Activated T-cell treated with anti-CD3 and anti-CD28 coated beads, Interleukin-2, amount 50 U/mL, for 24 hours (primary cell): Measurements from ENCODE around the gene IPO5.

Source experiments
- DNase-seq: peaks from one replicate; pipeline ENCODE4 v3.0.0-alpha.2; 2020
- H3K27ac Mint-ChIP-seq: 2 replicates; pipeline ENCODE4 v1.8.0; 2020; ENCODE audit warnings: mild to moderate bottlenecking, mixed read lengths
- H3K27me3 Mint-ChIP-seq: 2 replicates; pipeline ENCODE4 v1.8.0; 2020; ENCODE audit warnings: mixed read lengths
- H3K36me3 Mint-ChIP-seq: 2 replicates; pipeline ENCODE4 v1.8.0; 2020; ENCODE audit warnings: low read depth, mixed read lengths
- H3K4me1 Mint-ChIP-seq: 2 replicates; pipeline ENCODE4 v1.8.0; 2020; ENCODE audit warnings: low read depth, mixed read lengths
- H3K4me3 Mint-ChIP-seq: 2 replicates; pipeline ENCODE4 v1.8.0; 2020; ENCODE audit warnings: mild to moderate bottlenecking, moderate library complexity, mixed read lengths
- H3K9me3 Mint-ChIP-seq: 2 replicates; pipeline ENCODE4 v1.8.0; 2020; ENCODE audit warnings: mixed read lengths

The IPO5 gene

GRCh38 chr13:97953376-97953970 is at the start of gene IPO5:
TSS of gene IPO5 (plus strand) at chr13:97953675. CDS start at chr13:97976697, 23,022 bp downstream.
- H3K36me3 Mint-ChIP-seq = no peaks in the 10 kb centered on the region
- no peak within 1 kb of the TSS for H3K4me3 Mint-ChIP-seq
- peaks cover 6% of the 10 kb centered on the region for H3K27me3 Mint-ChIP-seq
- peaks cover 2% of the 10 kb centered on the region for H3K4me1 Mint-ChIP-seq
- peaks cover 4% of the 10 kb centered on the region for H3K9me3 Mint-ChIP-seq
- no peak for DNase-seq
- no peak within 1 kb of the TSS for H3K27ac Mint-ChIP-seq

GRCh38 chr13:97904059-97904458 is 49.4 kb upstream of the IPO5 start:
- no peaks in the 10 kb centered on the region for H3K36me3 Mint-ChIP-seq
- no peaks in the 10 kb centered on the region for H3K9me3 Mint-ChIP-seq
- H3K4me1 Mint-ChIP-seq = no peaks in the 10 kb centered on the region
- H3K27ac Mint-ChIP-seq = no peak overlapping the region
- no peak for DNase-seq
- peaks cover 35% of the 10 kb centered on the region for H3K27me3 Mint-ChIP-seq
- no peak overlapping the region for H3K4me3 Mint-ChIP-seq

DNA sequence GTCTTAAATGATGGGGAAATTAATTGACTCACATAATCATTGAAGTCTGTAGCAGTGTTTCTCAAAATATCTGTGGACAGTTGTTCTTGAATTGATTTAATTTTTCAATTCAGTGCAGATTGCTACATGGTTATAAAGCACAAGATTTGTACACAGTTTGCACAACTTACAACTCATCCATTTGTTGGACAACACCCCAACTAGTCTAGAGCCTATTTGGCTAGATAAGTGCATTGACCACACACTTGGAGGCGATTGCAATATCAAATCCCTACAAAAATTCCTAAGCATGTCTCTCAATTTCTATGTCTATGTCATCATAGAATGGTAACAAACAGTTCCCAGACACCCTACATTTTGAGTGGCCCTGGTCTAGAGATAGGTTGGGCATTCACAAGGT is 48.0 kb upstream of the IPO5 start:
- no peak overlapping the region for H3K27ac Mint-ChIP-seq
- H3K36me3 Mint-ChIP-seq = no peaks in the 10 kb centered on the region
- no peaks in the 10 kb centered on the region for H3K4me1 Mint-ChIP-seq
- DNase-seq = no peak
- no peak overlapping the region for H3K4me3 Mint-ChIP-seq
- H3K27me3 Mint-ChIP-seq = peaks cover 37% of the 10 kb centered on the region
- H3K9me3 Mint-ChIP-seq = no peaks in the 10 kb centered on the region

- Mint-ChIP-seq H3K4me3 (no peak overlapping the region), H3K9me3 (peaks cover 12% of the 10 kb centered on the region), H3K4me1 (no peaks in the 10 kb centered on the region), H3K27me3 (peaks cover 41% of the 10 kb centered on the region), H3K36me3 (no peaks in the 10 kb centered on the region), H3K27ac (no peak overlapping the region)
- DNase-seq = no peak
Observed at GRCh38 chr13:97911311-97912138, 42.0 kb upstream of the IPO5 start.

- Mint-ChIP-seq H3K27ac (no peak overlapping the region), H3K27me3 (peaks cover 39% of the 10 kb centered on the region), H3K36me3 (no peaks in the 10 kb centered on the region), H3K4me1 (no peaks in the 10 kb centered on the region), H3K9me3 (peaks cover 12% of the 10 kb centered on the region), H3K4me3 (no peak overlapping the region)
- DNase-seq = no peak
Observed at GRCh38 chr13:97912139-97912535, 41.3 kb upstream of the IPO5 start.

GRCh38 chr13:97913206-97913605 is 40.3 kb upstream of the IPO5 start:
- no peak overlapping the region for H3K4me3 Mint-ChIP-seq
- DNase-seq = no peak
- no peaks in the 10 kb centered on the region for H3K36me3 Mint-ChIP-seq
- peaks cover 12% of the 10 kb centered on the region for H3K9me3 Mint-ChIP-seq
- H3K27ac Mint-ChIP-seq = no peak overlapping the region
- peaks cover 30% of the 10 kb centered on the region for H3K27me3 Mint-ChIP-seq
- no peaks in the 10 kb centered on the region for H3K4me1 Mint-ChIP-seq

DNA sequence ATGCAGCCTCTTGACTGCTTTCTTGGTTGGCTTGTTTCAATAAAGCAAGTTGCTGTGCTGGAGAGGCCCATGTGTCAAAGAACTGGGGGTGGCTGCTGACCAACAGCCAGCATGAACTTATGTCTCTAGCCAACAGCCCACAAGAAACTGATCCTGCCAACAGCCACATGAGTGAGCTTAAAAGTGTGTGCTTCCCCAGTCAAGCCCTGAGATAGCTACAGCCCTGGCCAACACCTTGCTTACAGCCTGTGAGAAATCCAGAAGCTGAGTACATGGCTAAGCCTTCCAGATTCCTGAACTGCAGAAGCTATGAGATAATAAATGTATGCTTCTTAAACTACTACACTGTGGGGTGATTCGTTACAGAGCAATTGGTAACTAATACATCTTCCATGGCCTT is 38.9 kb upstream of the IPO5 start:
- no peak for DNase-seq
- peaks cover 12% of the 10 kb centered on the region for H3K9me3 Mint-ChIP-seq
- no peaks in the 10 kb centered on the region for H3K36me3 Mint-ChIP-seq
- H3K27me3 Mint-ChIP-seq = peaks cover 21% of the 10 kb centered on the region
- no peak overlapping the region for H3K27ac Mint-ChIP-seq
- H3K4me1 Mint-ChIP-seq = no peaks in the 10 kb centered on the region
- H3K4me3 Mint-ChIP-seq = no peak overlapping the region

GRCh38 chr13:97921176-97921816 is 32.2 kb upstream of the IPO5 start:
- H3K4me1 Mint-ChIP-seq = no peaks in the 10 kb centered on the region
- DNase-seq = no peak
- H3K4me3 Mint-ChIP-seq = no peak overlapping the region
- no peaks in the 10 kb centered on the region for H3K36me3 Mint-ChIP-seq
- no peak overlapping the region for H3K27ac Mint-ChIP-seq
- H3K9me3 Mint-ChIP-seq = peaks cover 3% of the 10 kb centered on the region
- H3K27me3 Mint-ChIP-seq = peaks cover 2% of the 10 kb centered on the region

GRCh38 chr13:97928301-97928700 is 25.2 kb upstream of the IPO5 start:
- no peak overlapping the region for H3K27ac Mint-ChIP-seq
- peaks cover 20% of the 10 kb centered on the region for H3K27me3 Mint-ChIP-seq

DNA sequence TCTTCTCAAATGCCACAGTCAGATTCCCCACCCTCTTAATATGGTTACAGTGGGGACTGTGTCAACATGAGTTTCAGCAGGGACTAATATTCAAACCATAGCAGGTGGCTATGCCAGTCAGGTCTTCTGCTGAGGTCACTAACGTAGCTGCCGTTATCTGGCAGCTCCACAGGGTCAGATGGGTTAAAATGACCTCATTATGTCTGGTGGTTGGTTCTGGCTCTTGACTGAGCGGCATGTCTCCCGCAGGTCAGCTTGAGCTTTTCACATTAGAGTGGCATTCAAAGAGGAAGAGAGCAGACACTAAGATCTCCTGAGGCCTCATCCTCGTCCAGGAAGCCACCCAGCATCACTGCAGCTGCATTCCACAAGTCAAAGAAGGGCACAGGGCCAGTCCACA is 21.4 kb upstream of the IPO5 start:
- H3K4me1 Mint-ChIP-seq = no peaks in the 10 kb centered on the region
- no peak for DNase-seq
- peaks cover 34% of the 10 kb centered on the region for H3K27me3 Mint-ChIP-seq
- H3K36me3 Mint-ChIP-seq = no peaks in the 10 kb centered on the region
- H3K9me3 Mint-ChIP-seq = no peaks in the 10 kb centered on the region
- H3K4me3 Mint-ChIP-seq = no peak overlapping the region
- H3K27ac Mint-ChIP-seq = no peak overlapping the region

More at GRCh38 chr13:97928301-97928700, 25.2 kb upstream of the IPO5 start:
- no peaks in the 10 kb centered on the region for H3K36me3 Mint-ChIP-seq
- no peaks in the 10 kb centered on the region for H3K4me1 Mint-ChIP-seq
- H3K9me3 Mint-ChIP-seq = no peaks in the 10 kb centered on the region
- no peak overlapping the region for H3K4me3 Mint-ChIP-seq
- no peak for DNase-seq

DNA sequence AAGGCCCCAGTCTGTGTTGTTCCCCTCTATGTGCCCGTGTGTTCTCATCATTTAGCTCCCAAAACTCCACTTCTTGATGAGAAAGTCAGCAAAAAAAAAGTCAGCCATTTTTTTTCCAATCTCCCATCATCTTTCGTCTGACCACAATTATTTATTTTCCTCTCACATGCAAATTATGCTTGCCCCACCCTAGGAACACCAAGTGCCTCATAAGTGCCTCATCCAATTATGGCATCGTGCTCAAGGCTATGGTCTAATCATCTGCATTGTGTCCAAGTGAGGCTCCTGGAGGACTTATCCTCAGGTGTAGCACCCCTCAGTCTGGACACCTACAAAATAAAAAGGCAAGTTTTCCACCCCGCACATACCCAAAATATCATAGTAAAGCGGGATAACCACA is 20.8 kb upstream of the IPO5 start:
- Mint-ChIP-seq H3K9me3 (no peaks in the 10 kb centered on the region), H3K4me3 (no peak overlapping the region), H3K36me3 (no peaks in the 10 kb centered on the region), H3K27me3 (peaks cover 39% of the 10 kb centered on the region), H3K27ac (no peak overlapping the region), H3K4me1 (no peaks in the 10 kb centered on the region)
- no peak for DNase-seq

DNA sequence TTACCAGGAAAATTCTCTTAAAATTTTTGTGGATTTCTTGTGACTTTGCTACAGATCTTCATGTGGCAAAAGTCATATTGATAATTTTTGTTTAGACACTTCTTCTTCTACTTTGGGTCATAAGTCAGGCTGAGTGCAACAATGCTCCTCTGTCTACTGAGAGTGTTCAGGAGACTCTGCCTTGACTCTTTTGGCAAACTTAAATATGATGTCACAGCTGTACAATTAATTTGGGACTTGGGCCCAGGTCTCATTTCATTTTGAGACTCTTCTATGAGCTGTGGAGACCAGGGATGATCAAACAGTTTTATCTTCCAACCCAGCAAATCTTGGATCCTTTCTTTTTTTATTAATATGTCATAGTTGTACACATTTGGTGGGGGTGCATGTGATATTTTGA is 19.7 kb upstream of the IPO5 start:
- DNase-seq = no peak
- no peaks in the 10 kb centered on the region for H3K4me1 Mint-ChIP-seq
- no peak overlapping the region for H3K4me3 Mint-ChIP-seq
- H3K27ac Mint-ChIP-seq = no peak overlapping the region
- H3K9me3 Mint-ChIP-seq = no peaks in the 10 kb centered on the region
- H3K36me3 Mint-ChIP-seq = no peaks in the 10 kb centered on the region
- peaks cover 43% of the 10 kb centered on the region for H3K27me3 Mint-ChIP-seq

- Mint-ChIP-seq H3K4me1 (no peaks in the 10 kb centered on the region), H3K27me3 (peaks cover 43% of the 10 kb centered on the region), H3K9me3 (no peaks in the 10 kb centered on the region), H3K27ac (no peak overlapping the region), H3K4me3 (no peak overlapping the region), H3K36me3 (no peaks in the 10 kb centered on the region)
- DNase-seq = no peak
Observed at GRCh38 chr13:97934590-97934989, 18.9 kb upstream of the IPO5 start.

- Mint-ChIP-seq H3K4me3 (no peak overlapping the region), H3K27me3 (peaks cover 46% of the 10 kb centered on the region), H3K27ac (no peak overlapping the region), H3K4me1 (no peaks in the 10 kb centered on the region), H3K9me3 (no peaks in the 10 kb centered on the region), H3K36me3 (no peaks in the 10 kb centered on the region)
- DNase-seq = no peak
Observed at GRCh38 chr13:97935071-97935470, 18.4 kb upstream of the IPO5 start.

GRCh38 chr13:97936036-97936435 is 17.4 kb upstream of the IPO5 start:
- Mint-ChIP-seq H3K4me1 (no peaks in the 10 kb centered on the region), H3K9me3 (no peaks in the 10 kb centered on the region), H3K4me3 (no peak overlapping the region), H3K36me3 (no peaks in the 10 kb centered on the region), H3K27me3 (peaks cover 47% of the 10 kb centered on the region), H3K27ac (no peak overlapping the region)
- no peak for DNase-seq
